Testis (tissue), 2 donors: ENCODE data around the gene CDC25C.

ENCODE experiments used
- CTCF ChIP-seq, 3 experiments: fragments of 450-650 bp in 2 of 3; fragments of 200-600 bp in 1 of 3; sonication (generic) in 1 of 3; IDR thresholded peaks; one replicate each; pipeline ENCODE4 v1.5.1; 2016 to 2019; ENCODE audit warnings: antibody characterized with exemption in 3 of 3, mild to moderate bottlenecking in 2 of 3, moderate library complexity in 1 of 3
- POLR2A ChIP-seq: fragments of 450-650 bp; IDR thresholded peaks from one replicate; pipeline ENCODE4 v1.6.1; 2017; ENCODE audit warnings: antibody characterized with exemption, mild to moderate bottlenecking, moderate library complexity

GRCh38 chr5:138372225-138372624 is 40.6 kb upstream of the CDC25C start:
- no peak for TF ChIP-seq CTCF (IDR thresholded peaks at IDR 0.05)
- no peak for TF ChIP-seq POLR2A
